ENCODE measurements around the gene CACTIN.

CACTIN gene

DNA sequence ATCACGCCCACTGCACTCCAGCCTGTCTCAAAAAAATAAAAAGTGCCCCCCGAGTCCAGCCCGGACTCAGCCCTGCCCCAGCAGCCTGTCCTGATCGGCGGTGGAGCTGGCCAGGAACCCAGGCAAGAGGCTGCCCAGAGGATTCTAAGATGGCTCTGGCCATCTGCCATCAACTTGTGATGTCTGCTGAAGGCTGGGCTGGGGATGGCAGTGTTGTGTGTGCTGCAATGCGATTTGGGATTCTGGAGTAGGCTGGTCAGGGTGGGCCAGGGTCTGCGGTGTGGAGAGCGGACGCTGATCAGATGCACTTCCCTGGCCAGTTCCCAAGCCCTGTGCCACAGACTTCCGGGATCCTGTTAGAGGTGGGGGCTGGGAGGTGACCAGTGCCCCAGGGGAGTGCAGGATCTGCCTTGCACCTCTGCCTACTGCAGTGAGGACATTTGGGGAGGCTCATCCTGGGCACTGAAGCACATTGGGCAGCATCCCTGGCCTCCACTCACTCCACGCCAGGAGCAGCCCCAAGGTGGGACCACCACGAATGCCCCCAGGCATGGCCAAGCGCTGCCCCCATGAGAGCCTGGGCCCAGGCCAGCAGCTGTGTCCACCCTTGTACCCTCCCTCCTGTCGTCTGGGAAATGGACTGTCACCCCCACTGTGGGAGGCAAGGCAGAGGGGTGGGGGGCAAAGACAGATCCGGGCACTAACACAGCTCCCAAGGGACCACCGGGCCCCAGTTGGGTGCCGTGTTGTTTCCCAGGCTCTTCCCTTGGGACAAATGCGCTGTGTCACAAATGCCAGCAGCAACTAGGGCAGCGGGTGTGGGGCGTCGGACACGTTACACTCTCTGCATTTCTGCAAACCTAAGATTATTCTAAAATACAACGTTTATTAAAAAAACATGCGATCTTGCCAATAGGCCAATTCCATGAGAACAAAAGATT, 16.5 kb downstream of the CACTIN start:
- peak; percentile 16 for DNase-seq (ENCODE audit: low read depth)

DNA sequence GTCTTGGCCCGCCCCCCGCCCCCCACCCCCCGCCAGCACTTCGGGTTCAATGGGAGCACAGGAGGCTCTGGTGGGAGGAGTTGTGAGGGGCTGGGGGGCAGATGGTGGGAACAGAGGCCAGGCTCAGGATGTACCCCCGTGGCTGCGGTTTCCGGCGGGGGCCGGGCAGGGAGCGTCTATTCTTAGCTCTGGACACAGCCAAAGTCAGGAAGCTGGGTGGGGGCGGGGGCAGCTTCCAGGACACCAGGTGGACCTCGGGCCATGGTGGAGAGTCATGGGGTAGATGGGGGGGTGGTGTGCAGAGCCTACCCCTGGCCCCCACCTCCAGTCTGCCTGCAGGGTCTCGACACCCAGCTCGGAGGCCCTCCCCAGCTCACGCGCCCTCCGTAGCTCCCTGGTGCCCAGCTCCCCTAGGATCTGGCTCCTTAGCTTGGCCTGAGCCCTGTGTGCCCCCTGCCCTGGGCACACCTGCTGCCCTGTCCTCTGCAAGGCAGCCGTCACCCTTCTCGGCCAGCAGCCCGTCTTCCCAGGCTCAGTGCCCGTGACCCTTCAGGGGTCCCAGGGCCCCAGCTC, 17.8 kb downstream of the CACTIN start:
- no peak for DNase-seq (ENCODE audit: low read depth)

DNA sequence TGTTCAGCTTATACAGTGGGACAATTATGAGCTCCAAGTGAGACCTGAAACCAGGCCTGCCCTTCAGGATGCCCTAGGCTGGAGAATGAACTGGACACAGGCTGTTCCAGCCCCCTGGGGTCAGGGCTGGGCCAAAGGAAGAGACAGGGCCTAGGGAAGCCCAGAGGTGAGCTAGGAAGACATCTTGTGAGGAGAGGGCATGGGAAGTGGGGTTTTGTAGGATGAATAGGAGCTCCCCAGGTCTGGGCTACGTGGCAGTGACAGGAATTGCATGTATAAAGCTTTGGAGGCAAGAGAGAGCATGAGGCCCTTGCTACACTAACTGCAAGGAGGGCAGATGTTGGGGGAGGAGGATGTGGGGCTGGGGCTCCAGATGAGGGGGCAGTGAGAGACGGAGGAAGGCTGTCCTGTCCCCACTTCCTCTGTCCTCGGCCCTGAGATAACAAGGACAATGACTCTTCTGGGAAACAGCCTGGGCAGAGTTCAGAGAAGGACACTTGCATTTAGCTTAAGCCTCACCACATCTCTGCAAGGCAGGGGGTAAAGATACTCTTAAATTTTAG, 18.4 kb downstream of the CACTIN start:
- no peak for DNase-seq (ENCODE audit: low read depth)

DNA sequence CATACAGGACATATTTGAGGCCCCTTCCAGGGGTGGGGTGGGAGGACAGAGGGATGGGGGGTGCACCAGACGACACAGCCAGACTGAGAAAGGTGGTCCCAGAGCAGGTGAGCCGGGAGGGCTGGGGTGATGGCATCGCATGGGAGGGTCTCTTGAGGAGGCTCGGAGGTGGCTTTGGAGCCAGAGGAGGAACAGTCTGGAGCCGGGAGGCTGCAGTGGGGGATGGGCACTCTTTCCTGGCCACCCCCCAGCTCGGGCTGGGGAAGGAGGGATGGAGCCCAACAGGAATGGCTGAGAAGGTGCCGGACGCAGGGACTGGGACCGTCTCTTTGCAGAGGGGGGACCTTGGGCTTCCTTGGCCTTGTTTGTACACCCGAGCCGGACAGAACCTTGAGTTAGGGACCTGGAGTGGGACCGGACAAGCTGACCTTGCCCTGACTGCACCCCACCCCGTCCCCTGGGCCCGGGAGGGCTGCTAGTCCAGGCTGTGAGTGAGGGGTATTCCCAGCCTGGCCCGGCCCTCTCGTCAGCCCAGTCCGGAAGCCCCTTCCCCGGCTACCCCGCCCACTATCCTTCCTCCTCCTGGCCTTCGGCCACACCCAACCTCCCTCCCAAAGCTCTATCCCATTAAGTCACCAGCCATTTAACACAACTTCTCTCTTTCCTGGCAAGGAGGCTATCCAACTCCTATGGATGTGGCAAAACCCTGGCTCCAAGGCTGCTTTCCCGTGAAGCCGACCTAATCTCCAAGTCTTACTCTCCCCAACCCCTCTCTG, 19.1 kb downstream of the CACTIN start:
- DNase-seq (ENCODE audit: low read depth) = peak; percentile 15

DNA sequence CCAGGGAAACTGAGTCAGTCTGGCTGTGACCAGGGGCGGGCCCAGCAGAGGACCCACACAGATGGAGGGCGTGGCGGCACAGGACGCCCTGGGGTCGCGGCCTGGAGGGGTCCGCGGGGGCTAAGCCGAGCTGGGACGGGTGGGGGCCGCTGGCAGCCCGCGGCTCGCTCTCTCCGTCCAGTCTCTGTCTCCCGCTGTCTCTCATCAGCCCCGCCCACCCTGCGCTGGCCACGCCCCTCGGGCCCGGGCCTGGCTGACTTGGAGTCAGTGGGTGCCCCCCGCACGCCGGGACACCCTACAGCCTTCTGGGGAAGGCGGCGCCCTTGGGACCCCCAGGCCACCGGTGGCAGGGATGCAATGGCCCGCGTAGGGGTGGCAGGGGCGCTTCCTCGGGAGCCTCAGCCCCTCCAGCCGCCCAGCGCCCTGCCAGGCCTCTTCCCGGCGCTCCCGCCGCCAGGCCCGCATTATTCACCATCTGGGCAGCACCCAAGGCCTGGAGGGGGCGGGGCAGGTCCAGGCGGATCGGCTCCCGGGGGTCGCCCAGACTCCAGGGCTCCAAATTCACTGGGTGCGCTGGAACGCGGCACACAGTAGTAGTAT, 19.8 kb downstream of the CACTIN start, which contains the start of gene TBXA2R:
Gene TBXA2R, minus strand, starts transcription at position 186 of the 600 bp plus-strand sequence. CDS start 6,241 bp downstream, outside the sequence.
- peak; percentile 59 for DNase-seq (ENCODE audit: low read depth)

DNA sequence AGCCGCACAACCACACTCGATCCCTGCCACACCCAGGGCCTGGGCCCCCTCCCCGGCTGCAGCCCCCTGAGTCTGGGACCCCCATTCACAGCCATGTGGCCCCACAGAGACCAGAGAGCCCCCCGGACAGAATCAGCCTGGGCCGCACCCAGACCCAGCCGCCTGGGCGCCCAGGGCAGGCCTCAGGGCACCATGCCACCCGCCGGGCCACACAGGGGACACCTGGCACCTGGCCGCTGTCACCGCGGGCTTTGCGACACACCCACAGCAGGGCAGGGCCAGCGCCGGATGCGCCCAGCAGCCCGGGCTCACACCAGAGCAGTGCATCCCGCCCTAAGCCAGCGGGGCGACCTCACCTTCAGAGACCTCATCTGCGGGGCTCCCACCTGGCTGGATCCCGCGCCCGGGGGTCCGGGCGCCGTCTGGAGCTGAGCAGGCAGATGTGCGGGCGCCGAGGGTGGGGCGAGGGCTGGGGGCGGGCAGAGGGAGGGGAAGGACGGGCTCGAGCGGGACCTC, 20.4 kb downstream of the CACTIN start:
- DNase-seq (ENCODE audit: low read depth) = no peak

DNA sequence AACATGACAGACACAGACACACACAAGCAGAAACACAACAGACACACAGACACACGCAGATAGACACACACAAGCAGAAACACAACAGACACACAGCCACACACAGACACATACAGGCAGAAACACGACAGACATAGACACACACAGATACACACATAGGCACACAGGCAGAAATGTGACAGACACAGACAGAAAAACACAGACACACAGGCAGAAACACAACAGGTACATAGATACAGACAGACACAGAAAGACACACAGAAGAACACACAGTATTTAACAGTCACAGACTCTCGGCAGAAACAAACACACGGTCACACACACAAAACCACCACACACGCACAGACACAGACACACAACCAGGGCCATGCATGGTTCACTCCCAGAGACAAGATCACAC, 20.8 kb downstream of the CACTIN start:
- DNase-seq (ENCODE audit: low read depth) = no peak

DNA sequence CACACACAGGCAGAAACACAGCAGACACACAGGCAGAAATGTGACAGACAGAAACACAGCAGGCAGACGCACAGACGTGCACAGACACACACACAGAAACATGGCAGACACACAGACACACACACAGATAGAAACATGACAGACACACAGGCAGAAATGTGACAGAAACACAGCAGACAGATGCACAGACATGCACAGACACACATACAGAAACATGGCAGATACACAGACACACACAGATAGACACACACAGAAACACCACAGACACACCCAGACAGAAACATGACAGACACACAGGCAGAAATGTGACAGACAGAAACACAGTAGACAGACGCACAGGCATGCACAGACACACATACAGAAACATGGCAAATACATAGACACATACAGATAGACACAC, 21.2 kb downstream of the CACTIN start:
- DNase-seq (ENCODE audit: low read depth) = no peak

DNA sequence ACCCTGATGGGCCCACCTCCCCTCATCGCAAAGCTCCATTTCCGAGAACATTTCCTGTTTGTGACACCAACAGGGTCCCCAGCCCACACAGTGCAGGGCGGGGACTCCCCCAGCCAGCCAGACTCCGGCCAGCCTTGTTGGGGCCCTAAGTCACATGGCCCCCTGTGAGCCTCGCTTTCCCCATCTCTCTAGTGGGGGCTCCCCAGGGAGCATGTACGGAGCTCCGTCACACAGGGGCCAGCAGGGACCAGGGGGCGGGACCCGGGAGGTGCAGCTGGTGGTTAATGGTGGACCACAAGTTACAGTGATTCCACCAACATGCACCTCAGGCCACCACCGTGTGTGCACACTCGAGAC, 21.6 kb downstream of the CACTIN start:
- no peak for DNase-seq (ENCODE audit: low read depth)

DNA sequence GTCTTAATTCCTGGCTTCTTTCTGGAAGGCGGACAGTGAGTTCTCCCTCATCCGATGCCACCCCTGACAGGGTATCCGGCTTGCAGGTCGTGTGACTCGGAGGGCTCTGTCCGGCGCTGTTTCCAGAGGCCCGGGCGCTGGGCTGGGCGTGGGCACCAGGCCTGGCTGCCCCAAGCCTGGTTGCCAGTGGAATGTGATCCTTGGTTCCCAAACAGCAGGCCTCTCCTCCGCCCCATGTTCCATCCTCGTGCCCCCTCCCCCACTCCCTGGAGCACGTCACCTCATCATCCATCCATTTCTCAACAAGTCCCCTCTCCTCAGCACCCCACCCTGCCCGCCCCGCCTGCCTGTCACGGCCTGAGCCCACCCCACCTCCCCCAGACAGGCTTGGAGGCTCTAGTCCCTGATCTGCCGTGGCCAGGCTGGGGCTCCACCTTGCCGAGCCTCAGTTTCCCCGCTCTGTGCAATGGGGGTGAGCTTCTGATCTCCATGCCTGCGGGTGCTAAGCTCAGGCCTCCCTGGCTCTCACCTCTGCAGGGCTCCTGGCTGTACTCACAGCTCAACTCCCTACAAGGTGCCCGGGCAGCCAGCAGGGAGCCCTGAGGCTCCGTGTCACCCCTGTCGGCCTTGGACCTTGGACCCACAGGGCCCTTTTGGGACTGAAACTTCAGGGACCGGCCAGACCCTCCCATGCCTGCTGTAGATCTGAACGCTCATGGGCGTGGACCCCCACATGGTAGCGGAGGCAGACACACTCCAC, 22.2 kb downstream of the CACTIN start:
- DNase-seq (ENCODE audit: low read depth) = no peak

DNA sequence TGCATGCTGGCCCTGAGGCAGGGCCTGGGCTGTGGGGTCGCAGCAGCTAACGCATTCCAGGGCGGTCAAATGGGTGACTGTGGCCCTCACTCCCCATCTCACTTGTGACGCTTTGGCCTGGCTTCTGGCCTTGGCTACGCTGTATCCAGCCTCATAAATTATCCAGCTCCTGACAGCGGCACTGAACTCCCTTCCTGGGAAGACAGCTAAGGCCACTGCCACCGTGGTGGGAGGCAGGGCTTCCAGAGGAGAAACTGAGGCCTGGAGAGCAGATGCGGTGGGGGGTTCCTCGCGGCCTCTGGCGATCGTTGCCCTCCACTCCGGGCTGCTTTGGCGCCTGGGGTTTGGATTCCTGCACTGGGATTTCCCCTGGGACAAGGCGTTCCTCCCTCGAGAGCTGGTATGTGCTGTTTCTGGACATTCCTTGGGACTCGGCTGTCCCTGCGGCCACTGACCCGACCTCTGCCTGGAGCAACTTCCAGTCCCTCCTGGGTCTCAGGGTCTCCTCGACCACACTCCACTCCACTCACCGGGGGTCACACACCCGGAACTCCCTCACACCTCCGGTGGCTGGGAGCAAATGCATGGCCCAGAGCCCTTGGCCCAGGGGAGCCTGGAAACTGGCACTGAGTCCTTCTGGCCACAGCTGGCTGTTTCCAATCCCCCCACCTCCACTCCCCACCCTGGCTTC, 23.3 kb downstream of the CACTIN start:
- no peak for DNase-seq (ENCODE audit: low read depth)

DNA sequence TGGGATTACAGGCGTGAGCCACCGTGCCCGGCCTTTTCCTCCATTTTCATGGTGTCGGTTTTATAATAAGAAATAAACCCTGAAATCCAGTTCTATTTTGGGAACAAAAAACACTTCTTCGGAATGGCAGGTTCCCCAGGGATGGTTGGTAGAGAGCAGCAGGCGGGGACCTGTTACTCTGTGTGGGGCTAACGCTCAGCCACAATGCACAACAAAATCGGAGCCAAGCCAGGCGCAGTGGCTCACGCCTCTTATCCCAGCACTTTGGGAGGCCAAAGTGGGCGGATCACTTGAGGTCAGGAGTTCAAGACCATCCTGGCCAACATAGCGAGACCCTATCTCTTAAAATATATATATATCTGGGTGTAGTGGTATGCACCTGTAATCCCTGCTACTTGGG, 25.6 kb downstream of the CACTIN start:
- DNase-seq (ENCODE audit: low read depth) = no peak

DNA sequence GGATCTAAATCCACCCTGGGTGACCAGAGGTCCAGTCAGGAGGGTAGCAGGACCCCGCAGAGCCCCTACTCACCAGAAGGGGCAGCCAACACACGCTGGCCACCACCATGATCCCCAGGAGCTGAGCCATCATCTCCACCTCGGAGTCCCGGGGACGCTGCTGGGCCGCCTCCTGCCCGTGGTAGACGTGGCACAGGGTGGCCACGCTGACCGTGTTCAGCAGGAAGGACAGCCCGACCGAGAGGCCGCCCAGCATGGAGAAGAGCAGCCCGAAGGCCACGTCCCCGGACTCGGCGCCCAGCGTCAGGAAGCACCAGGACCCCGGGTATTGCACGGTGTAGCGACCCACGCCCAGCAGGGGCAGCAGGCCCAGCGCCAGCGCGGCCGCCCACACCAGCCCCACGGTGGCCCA, 26.8 kb downstream of the CACTIN start:
- DNase-seq (ENCODE audit: low read depth) = no peak

DNA sequence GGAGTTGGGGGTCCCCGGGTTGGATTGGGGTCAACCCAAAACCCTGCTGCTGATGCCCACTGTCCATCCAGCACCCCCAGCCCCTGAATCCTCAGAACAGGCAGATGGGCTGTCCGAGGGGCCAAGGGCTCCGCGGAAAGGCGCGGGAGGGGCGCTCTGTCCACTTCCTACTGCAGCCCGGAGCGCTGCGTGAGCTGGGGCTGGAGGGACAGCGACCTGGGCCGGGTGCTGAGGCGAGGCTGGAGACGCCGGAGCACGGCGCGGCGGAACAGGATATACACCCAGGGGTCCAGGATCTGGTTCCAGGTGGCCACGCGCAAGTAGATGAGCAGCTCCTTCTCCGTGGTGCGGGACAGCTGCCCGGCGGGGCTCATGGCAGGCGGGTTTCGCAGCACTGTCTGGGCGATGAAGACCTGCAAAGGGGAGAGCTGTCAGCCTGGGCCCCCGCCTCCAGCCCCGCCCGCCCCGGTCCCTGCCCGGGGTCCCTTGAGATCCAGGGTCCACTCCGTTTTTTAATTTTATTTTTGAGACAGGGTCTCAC, 31.0 kb downstream of the CACTIN start:
- DNase-seq (ENCODE audit: low read depth) = no peak

DNA sequence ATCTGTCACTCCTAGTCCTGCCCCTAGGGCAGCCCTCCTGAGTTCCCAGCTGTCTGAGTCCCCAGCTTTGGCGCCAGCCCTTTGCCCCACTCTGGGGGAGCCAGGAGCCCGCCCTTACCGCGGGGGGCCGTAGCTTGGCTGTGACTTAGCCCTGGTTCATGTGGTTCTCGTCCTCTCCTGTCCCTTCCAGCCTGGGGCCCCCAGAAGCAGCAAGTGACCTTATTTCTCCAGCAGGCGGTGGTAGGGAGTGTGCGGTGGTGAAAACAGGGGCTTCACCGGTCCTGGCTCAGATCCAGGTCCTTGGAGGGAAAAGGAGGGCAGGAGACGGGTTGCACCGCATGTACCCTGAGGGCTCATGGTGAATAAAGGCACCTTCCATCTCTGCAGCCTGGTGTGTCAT, 33.4 kb downstream of the CACTIN start:
- no peak for DNase-seq (ENCODE audit: low read depth)

DNA sequence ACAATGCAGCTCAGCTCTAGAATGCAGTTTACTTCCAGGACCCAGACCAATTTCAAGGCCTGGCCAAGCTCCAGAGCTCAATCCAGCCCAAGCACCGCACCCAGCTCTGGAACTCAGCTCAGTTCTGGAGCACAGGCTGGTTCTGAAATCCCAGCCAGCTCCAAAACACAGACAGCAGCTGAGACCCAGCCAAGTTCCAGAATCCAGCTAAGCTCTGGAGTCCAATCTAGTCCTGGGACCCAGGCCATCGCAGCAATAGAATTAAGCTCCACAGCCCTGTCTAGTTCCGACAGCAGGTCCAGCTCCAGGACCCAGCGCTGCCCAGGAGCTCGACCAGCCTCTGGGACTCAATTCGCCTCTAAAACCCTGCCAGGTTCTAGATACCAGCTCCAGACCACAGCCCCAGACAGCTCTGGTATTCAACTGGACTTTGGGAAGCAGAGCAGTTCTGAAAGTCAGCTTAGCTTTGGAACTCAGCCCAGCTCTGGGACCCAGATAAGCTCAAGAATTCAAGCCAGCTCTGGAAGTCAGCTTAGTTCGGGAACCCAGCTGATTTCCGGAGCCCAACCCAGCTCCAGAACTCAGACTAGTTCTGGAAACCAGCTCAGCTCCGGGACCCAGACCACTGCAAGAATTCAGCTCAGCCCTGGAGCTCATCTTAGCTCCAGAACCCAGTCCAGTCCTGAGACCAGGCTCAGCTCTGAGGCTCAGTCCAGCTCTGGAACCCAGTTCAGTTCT, 34.5 kb downstream of the CACTIN start:
- no peak for DNase-seq (ENCODE audit: low read depth)

DNA sequence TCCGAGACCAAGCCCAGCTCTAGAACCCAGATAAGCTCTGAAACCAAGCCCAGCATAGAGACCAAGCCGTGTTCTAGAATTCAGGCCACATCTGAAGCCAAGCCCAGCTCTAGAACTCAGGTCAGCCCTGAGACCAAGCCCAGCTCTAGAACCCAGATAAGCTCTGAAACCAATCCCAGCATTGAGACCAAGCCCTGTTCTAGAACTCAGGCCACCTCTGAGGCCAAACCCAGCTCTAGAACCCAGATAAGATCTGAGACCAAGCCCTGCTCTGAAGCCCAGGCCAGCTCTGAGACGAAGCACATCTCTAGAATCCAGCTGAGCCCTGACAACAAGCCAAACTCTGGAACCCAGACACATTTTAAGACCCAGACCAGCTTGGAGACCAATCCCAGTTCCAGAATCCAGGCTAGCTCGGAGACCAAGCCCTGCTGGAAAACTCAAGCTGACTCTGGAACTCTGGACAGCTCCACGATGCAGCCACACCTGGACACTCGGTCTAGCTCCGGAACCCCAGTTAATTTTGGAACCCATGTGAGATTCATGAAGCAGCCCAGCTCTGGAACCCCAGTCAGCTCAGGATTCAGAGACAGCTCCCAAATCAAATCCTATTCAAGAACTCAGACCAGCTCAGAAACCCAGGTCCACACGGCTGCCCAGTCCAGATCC, 35.5 kb downstream of the CACTIN start:
- no peak for DNase-seq (ENCODE audit: low read depth)

DNA sequence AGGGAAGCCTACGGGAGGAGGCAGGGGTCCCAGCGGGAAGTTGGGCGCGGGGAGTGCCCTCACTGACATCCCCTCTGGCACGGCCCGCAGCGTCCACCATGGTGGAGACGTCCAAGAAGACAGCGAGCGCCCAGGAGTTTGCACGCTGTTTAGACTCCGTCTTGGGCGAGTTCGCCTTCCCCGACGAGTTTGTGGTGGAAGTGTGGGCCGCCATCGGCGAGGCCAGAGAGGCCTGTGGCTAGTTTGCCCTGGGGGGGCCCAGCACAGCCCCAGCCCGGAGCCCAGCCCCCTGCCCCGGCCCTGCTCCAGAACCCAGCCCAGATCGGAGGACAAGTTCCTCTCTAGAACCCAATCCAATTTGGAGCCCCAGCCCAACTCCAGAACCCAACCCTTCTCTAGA, 36.6 kb downstream of the CACTIN start:
- DNase-seq (ENCODE audit: low read depth) = no peak

DNA sequence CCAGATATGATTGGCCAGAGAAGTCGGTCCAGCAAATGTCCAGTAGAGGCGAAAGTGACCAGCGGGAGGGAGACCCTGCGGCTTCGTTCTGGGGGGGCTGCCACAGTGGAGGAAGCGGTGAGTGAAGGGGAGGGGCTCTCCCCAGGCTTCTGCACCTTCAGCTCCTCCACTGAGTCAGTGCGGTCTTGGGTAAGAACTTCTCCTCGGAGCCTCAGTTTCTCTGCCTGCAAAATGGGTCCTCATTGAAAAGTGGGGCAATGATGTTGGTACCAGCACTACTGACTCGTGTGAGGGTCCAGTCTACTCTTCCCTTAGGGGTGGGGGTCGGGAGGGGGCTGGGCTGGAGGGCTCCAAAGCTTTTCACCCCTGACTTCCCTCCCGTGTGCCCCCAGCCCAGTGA, 37.2 kb downstream of the CACTIN start:
- no peak for DNase-seq (ENCODE audit: low read depth)
